ENCODE measurements around the gene NXNL1.

GRCh38 chr19:17466487-17466850 lies 5.7 kb upstream of the NXNL1 start:
- TF ChIP-seq POLR2A (IDR thresholded peaks at IDR 0.05; ENCODE audit: low read length) (no peak), GATA1 (IDR thresholded peaks at IDR 0.05; ENCODE audit: low read depth, low read length) (no peak)

Measured in erythroblast (primary cell).